ENCODE results near the gene FTH1.

The FTH1 gene

DNA sequence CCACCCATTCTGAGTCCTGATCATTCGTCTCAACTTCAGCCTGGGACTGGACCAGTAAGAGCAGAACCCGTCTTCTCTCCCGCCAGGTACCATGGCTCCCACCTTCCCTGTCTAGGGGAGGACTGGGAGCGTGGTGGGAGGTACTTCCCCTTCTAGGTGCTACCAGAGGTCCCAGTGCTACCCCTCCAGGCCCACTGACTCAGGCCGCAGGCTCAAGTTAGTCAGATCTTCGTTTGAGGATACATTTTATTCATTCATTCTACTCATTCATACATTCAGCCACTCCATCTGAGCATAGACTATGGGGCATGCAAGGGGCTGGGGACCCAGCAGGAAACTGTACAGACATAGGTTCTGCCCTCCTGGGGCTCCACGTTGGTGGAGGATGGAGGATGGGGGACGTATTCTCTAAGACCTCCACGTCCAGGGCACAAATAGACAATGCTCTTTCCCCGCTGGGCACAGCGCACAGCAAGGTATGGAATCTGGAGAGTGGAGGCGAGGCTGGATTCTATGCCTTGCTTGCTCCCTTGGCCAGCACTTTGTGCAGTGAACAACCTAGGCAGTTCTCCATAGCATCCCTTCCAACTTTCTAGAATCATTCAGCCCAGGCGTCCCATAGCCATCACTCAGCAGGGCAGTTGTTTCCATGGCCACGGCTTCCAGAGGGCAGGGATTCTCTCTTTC lies 49.0 kb downstream of the FTH1 start:
- H3K36me3 ChIP-seq = no peaks in the 10 kb centered on the region
- TF ChIP-seq, protein P1, sequence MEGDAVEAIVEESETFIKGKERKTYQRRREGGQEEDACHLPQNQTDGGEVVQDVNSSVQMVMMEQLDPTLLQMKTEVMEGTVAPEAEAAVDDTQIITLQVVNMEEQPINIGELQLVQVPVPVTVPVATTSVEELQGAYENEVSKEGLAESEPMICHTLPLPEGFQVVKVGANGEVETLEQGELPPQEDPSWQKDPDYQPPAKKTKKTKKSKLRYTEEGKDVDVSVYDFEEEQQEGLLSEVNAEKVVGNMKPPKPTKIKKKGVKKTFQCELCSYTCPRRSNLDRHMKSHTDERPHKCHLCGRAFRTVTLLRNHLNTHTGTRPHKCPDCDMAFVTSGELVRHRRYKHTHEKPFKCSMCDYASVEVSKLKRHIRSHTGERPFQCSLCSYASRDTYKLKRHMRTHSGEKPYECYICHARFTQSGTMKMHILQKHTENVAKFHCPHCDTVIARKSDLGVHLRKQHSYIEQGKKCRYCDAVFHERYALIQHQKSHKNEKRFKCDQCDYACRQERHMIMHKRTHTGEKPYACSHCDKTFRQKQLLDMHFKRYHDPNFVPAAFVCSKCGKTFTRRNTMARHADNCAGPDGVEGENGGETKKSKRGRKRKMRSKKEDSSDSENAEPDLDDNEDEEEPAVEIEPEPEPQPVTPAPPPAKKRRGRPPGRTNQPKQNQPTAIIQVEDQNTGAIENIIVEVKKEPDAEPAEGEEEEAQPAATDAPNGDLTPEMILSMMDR (IDR thresholded peaks at IDR 0.05; ENCODE audit: low read depth, low read length) = no peak
- H3K4me3 ChIP-seq (ENCODE audit: low read depth, low read length) = no peak overlapping the region
- no peaks in the 10 kb centered on the region for H3K9me3 ChIP-seq (ENCODE audit: severe bottlenecking)
- no peaks in the 10 kb centered on the region for H3K27me3 ChIP-seq (ENCODE audit: insufficient read depth, low read depth, severe bottlenecking)
- DNase-seq = no peak
- H3K27ac ChIP-seq = no peak overlapping the region

- TF ChIP-seq, protein P1 (IDR thresholded peaks at IDR 0.05; ENCODE audit: low read depth, low read length) = no peak
- Histone ChIP-seq H3K36me3 (no peaks in the 10 kb centered on the region), H3K9me3 (ENCODE audit: severe bottlenecking) (no peaks in the 10 kb centered on the region), H3K27ac (no peak within 1 kb of the TSS), H3K4me3 (ENCODE audit: low read depth, low read length) (peak within 1 kb of the TSS; percentile 42), H3K27me3 (ENCODE audit: insufficient read depth, low read depth, severe bottlenecking) (no peaks in the 10 kb centered on the region)
- peak; percentile 54 for DNase-seq
These were observed 49.9 kb downstream of the FTH1 start, which contains the start of gene RAB3IL1 for GRCh38 chr11:61917334-61918109. TSS of gene RAB3IL1 (minus strand) at chr11:61917566. CDS start at chr11:61917367, 199 bp downstream.

DNA sequence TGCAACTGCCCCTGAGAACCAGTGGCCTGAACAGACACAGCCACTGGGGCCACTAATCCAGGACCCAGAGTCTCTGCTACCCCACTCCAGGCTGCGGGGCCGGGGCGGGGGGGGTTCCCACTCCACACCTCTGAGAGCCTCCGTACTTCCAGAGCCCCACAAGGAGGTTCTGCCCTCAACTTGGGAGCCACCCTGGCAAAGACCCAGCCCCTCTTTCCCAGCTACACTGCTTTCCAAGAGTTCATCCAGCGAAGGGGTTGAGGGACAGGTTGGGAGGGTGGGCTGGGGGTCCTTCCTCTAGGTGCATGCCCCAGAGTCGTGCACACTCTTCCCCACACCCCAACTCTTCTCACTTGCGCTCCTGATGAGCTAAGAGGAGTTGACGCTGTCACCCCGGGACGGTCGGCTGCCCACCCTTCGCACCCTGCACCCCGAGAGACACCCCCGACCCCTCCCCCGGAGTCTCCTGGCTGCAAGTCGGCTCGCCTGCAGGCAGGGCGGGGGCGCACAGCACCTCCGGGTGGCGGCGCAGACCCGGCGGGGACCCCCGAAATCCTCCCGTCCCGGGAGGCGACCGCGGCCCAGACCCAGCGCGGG lies 50.6 kb downstream of the FTH1 start:
- Histone ChIP-seq H3K27ac (no peak overlapping the region), H3K36me3 (no peaks in the 10 kb centered on the region), H3K9me3 (ENCODE audit: severe bottlenecking) (no peaks in the 10 kb centered on the region), H3K27me3 (ENCODE audit: insufficient read depth, low read depth, severe bottlenecking) (no peaks in the 10 kb centered on the region), H3K4me3 (ENCODE audit: low read depth, low read length) (peak overlapping the region; percentile 42)
- TF ChIP-seq, protein P1 (IDR thresholded peaks at IDR 0.05; ENCODE audit: low read depth, low read length) = no peak
- DNase-seq = no peak

DNA sequence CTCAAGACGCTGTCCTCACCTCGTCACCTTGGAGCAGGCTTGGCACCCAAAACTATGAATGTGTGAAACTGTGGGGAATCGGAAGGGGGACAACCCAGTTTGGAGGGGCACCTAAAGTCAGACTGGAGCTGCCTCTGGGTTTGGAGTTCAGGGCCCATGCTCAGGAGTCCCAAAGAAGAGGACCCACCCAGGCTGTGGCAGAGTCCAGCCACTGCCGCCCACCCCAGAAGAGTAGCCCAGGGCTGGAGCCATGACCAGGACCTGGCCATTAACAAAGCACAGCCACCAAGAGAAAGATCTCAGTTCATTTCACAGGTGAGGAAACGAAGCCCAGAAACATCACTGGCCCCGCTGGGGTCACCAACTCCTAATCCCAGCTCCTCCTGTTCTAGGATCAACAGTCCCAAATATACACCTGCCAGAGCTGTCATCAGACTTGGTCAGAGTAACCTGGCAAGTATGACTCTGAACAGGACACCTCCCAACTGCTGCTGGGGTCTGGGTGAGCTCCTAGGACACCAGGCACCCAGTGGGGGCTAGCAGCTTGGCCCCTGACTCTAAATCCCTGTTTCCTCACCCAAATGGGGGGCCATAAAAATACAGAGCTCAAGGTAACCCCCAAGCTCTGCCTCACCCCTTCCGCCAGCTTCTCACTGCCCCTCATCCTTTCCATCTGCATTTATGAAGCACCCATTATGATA lies 52.8 kb downstream of the FTH1 start:
- DNase-seq = no peak
- no peak overlapping the region for H3K27ac ChIP-seq
- H3K36me3 ChIP-seq = no peaks in the 10 kb centered on the region
- H3K9me3 ChIP-seq (ENCODE audit: severe bottlenecking) = no peaks in the 10 kb centered on the region
- TF ChIP-seq, protein P1 (IDR thresholded peaks at IDR 0.05; ENCODE audit: low read depth, low read length) = no peak
- no peak overlapping the region for H3K4me3 ChIP-seq (ENCODE audit: low read depth, low read length)
- H3K27me3 ChIP-seq (ENCODE audit: insufficient read depth, low read depth, severe bottlenecking) = no peaks in the 10 kb centered on the region
